ENCODE measurements around the gene ARHGAP24. TPM values are rescaled to one million over a fixed set of nuclear protein-coding genes. Genes with fewer than 3 reads are reported as not detected.
"Not testable (repeated sequence)": the region's sequence is repeated elsewhere in the genome, so short reads cannot be mapped to it uniquely, and the experiment has no call there.

Gene ARHGAP24
- total RNA-seq, 1 donor from 2014 or later, result 61.1 TPM

GRCh38 chr4:86015412-86016350, 540.7 kb downstream of the ARHGAP24 start:
- Histone ChIP-seq H3K4me1 (ENCODE audit: control insufficient read depth in 3 of 3, insufficient read depth in 3 of 3, low read length in 3 of 3) (no peaks in the 10 kb centered on the region), H3K9me3 (ENCODE audit: control insufficient read depth in 3 of 3, low read length in 3 of 3) (no peaks in the 10 kb centered on the region), H3K4me3 (ENCODE audit: low read length in 3 of 3) (no peak overlapping the region), H3K27me3 (ENCODE audit: control insufficient read depth in 3 of 3, insufficient read depth in 3 of 3, low read length in 3 of 3) (no peaks in the 10 kb centered on the region), H3K9ac (ENCODE audit: low read depth in 1 of 3, low read length in 3 of 3) (no peak overlapping the region), H3K36me3 (ENCODE audit: control insufficient read depth in 3 of 3, insufficient read depth in 3 of 3, low read length in 3 of 3) (no peaks in the 10 kb centered on the region), H3K27ac (ENCODE audit: low read depth, low read length) (no peak overlapping the region)

- Histone ChIP-seq H3K4me3 (ENCODE audit: low read length in 3 of 3) (no peak overlapping the region), H3K27me3 (ENCODE audit: control insufficient read depth in 3 of 3, insufficient read depth in 3 of 3, low read length in 3 of 3) (no peaks in the 10 kb centered on the region)
These were observed 544.4 kb downstream of the ARHGAP24 start for GRCh38 chr4:86019362-86019761.

GRCh38 chr4:86019906-86020305, 545.0 kb downstream of the ARHGAP24 start:
- Histone ChIP-seq H3K27me3 (ENCODE audit: control insufficient read depth in 3 of 3, insufficient read depth in 3 of 3, low read length in 3 of 3) (no peaks in the 10 kb centered on the region), H3K9ac (ENCODE audit: low read depth in 1 of 3, low read length in 3 of 3) (no peak overlapping the region), H3K27ac (ENCODE audit: low read depth, low read length) (no peak overlapping the region), H3K36me3 (ENCODE audit: control insufficient read depth in 3 of 3, insufficient read depth in 3 of 3, low read length in 3 of 3) (no peaks in the 10 kb centered on the region), H3K4me1 (ENCODE audit: control insufficient read depth in 3 of 3, insufficient read depth in 3 of 3, low read length in 3 of 3) (no peaks in the 10 kb centered on the region), H3K4me3 (ENCODE audit: low read length in 3 of 3) (no peak overlapping the region), H3K9me3 (ENCODE audit: control insufficient read depth in 3 of 3, low read length in 3 of 3) (no peaks in the 10 kb centered on the region)

More at GRCh38 chr4:86019362-86019761, 544.4 kb downstream of the ARHGAP24 start:
- Histone ChIP-seq H3K36me3 (ENCODE audit: control insufficient read depth in 3 of 3, insufficient read depth in 3 of 3, low read length in 3 of 3) (no peaks in the 10 kb centered on the region), H3K4me1 (ENCODE audit: control insufficient read depth in 3 of 3, insufficient read depth in 3 of 3, low read length in 3 of 3) (no peaks in the 10 kb centered on the region), H3K9ac (ENCODE audit: low read depth in 1 of 3, low read length in 3 of 3) (no peak overlapping the region), H3K27ac (ENCODE audit: low read depth, low read length) (no peak overlapping the region), H3K9me3 (ENCODE audit: control insufficient read depth in 3 of 3, low read length in 3 of 3) (no peaks in the 10 kb centered on the region)

- H3K27ac ChIP-seq (ENCODE audit: low read depth, low read length); H3K9ac ChIP-seq (ENCODE audit: low read depth in 1 of 3, low read length in 3 of 3); H3K4me3 ChIP-seq (ENCODE audit: low read length in 3 of 3); H3K4me1 ChIP-seq (ENCODE audit: control insufficient read depth in 3 of 3, insufficient read depth in 3 of 3, low read length in 3 of 3); H3K36me3 ChIP-seq (ENCODE audit: control insufficient read depth in 3 of 3, insufficient read depth in 3 of 3, low read length in 3 of 3); H3K9me3 ChIP-seq (ENCODE audit: control insufficient read depth in 3 of 3, low read length in 3 of 3); H3K27me3 ChIP-seq (ENCODE audit: control insufficient read depth in 3 of 3, insufficient read depth in 3 of 3, low read length in 3 of 3): not testable (repeated sequence)
These were observed 546.7 kb downstream of the ARHGAP24 start for GRCh38 chr4:86021671-86022070.

GRCh38 chr4:86026720-86027119, 551.8 kb downstream of the ARHGAP24 start:
- Histone ChIP-seq H3K4me3 (ENCODE audit: low read length in 3 of 3) (no peak overlapping the region), H3K27ac (ENCODE audit: low read depth, low read length) (no peak overlapping the region), H3K9ac (ENCODE audit: low read depth in 1 of 3, low read length in 3 of 3) (no peak overlapping the region), H3K9me3 (ENCODE audit: control insufficient read depth in 3 of 3, low read length in 3 of 3) (no peaks in the 10 kb centered on the region), H3K27me3 (ENCODE audit: control insufficient read depth in 3 of 3, insufficient read depth in 3 of 3, low read length in 3 of 3) (no peaks in the 10 kb centered on the region), H3K36me3 (ENCODE audit: control insufficient read depth in 3 of 3, insufficient read depth in 3 of 3, low read length in 3 of 3) (no peaks in the 10 kb centered on the region), H3K4me1 (ENCODE audit: control insufficient read depth in 3 of 3, insufficient read depth in 3 of 3, low read length in 3 of 3) (no peaks in the 10 kb centered on the region)

GRCh38 chr4:86031927-86032326, 557.0 kb downstream of the ARHGAP24 start:
- no peak overlapping the region for H3K27ac ChIP-seq (ENCODE audit: low read depth, low read length)
- no peaks in the 10 kb centered on the region for H3K9me3 ChIP-seq (ENCODE audit: control insufficient read depth in 3 of 3, low read length in 3 of 3)
- H3K27me3 ChIP-seq (ENCODE audit: control insufficient read depth in 3 of 3, insufficient read depth in 3 of 3, low read length in 3 of 3), result no peaks in the 10 kb centered on the region
- H3K4me3 ChIP-seq (ENCODE audit: low read length in 3 of 3), result no peak overlapping the region
- no peaks in the 10 kb centered on the region for H3K36me3 ChIP-seq (ENCODE audit: control insufficient read depth in 3 of 3, insufficient read depth in 3 of 3, low read length in 3 of 3)
- H3K4me1 ChIP-seq (ENCODE audit: control insufficient read depth in 3 of 3, insufficient read depth in 3 of 3, low read length in 3 of 3), result peaks cover 2 to 12% (median 7%) of the 10 kb centered on the region in 3 donors
- H3K9ac ChIP-seq (ENCODE audit: low read depth in 1 of 3, low read length in 3 of 3), result no peak overlapping the region

GRCh38 chr4:86032476-86033022, 557.6 kb downstream of the ARHGAP24 start:
- Histone ChIP-seq H3K4me1 (ENCODE audit: control insufficient read depth in 3 of 3, insufficient read depth in 3 of 3, low read length in 3 of 3) (peaks cover 2 to 12% (median 7%) of the 10 kb centered on the region in 3 donors), H3K36me3 (ENCODE audit: control insufficient read depth in 3 of 3, insufficient read depth in 3 of 3, low read length in 3 of 3) (no peaks in the 10 kb centered on the region), H3K9ac (ENCODE audit: low read depth in 1 of 3, low read length in 3 of 3) (peak overlapping the region; percentile 38 to 58 (median 51)), H3K4me3 (ENCODE audit: low read length in 3 of 3) (peak overlapping the region in 2 of 3 donors; percentile 24 to 47), H3K27me3 (ENCODE audit: control insufficient read depth in 3 of 3, insufficient read depth in 3 of 3, low read length in 3 of 3) (no peaks in the 10 kb centered on the region), H3K27ac (ENCODE audit: low read depth, low read length) (peak overlapping the region; percentile 83), H3K9me3 (ENCODE audit: control insufficient read depth in 3 of 3, low read length in 3 of 3) (no peaks in the 10 kb centered on the region)

GRCh38 chr4:86033171-86033570, 558.2 kb downstream of the ARHGAP24 start:
- Histone ChIP-seq H3K27ac (ENCODE audit: low read depth, low read length) (peak overlapping the region; percentile 83), H3K4me3 (ENCODE audit: low read length in 3 of 3) (peak overlapping the region; percentile 27 to 59 (median 47)), H3K27me3 (ENCODE audit: control insufficient read depth in 3 of 3, insufficient read depth in 3 of 3, low read length in 3 of 3) (no peaks in the 10 kb centered on the region), H3K9ac (ENCODE audit: low read depth in 1 of 3, low read length in 3 of 3) (peak overlapping the region; percentile 38 to 58 (median 51)), H3K9me3 (ENCODE audit: control insufficient read depth in 3 of 3, low read length in 3 of 3) (no peaks in the 10 kb centered on the region), H3K4me1 (ENCODE audit: control insufficient read depth in 3 of 3, insufficient read depth in 3 of 3, low read length in 3 of 3) (peaks cover 2 to 12% (median 7%) of the 10 kb centered on the region in 3 donors), H3K36me3 (ENCODE audit: control insufficient read depth in 3 of 3, insufficient read depth in 3 of 3, low read length in 3 of 3) (no peaks in the 10 kb centered on the region)

- H3K4me1 ChIP-seq (ENCODE audit: control insufficient read depth in 3 of 3, insufficient read depth in 3 of 3, low read length in 3 of 3), result peaks cover 2 to 12% (median 7%) of the 10 kb centered on the region in 3 donors
- H3K9me3 ChIP-seq (ENCODE audit: control insufficient read depth in 3 of 3, low read length in 3 of 3), result no peaks in the 10 kb centered on the region
- no peaks in the 10 kb centered on the region for H3K36me3 ChIP-seq (ENCODE audit: control insufficient read depth in 3 of 3, insufficient read depth in 3 of 3, low read length in 3 of 3)
- no peak overlapping the region for H3K27ac ChIP-seq (ENCODE audit: low read depth, low read length)
- H3K27me3 ChIP-seq (ENCODE audit: control insufficient read depth in 3 of 3, insufficient read depth in 3 of 3, low read length in 3 of 3), result no peaks in the 10 kb centered on the region
- H3K9ac ChIP-seq (ENCODE audit: low read depth in 1 of 3, low read length in 3 of 3), result no peak overlapping the region
- no peak overlapping the region for H3K4me3 ChIP-seq (ENCODE audit: low read length in 3 of 3)
These were observed 559.7 kb downstream of the ARHGAP24 start for GRCh38 chr4:86034616-86035015.

GRCh38 chr4:86035688-86036087, 560.7 kb downstream of the ARHGAP24 start:
- H3K9ac ChIP-seq (ENCODE audit: low read depth in 1 of 3, low read length in 3 of 3), result no peak overlapping the region
- H3K4me1 ChIP-seq (ENCODE audit: control insufficient read depth in 3 of 3, insufficient read depth in 3 of 3, low read length in 3 of 3), result peaks cover 2 to 12% (median 7%) of the 10 kb centered on the region in 3 donors
- no peaks in the 10 kb centered on the region for H3K9me3 ChIP-seq (ENCODE audit: control insufficient read depth in 3 of 3, low read length in 3 of 3)
- H3K36me3 ChIP-seq (ENCODE audit: control insufficient read depth in 3 of 3, insufficient read depth in 3 of 3, low read length in 3 of 3), result no peaks in the 10 kb centered on the region
- H3K27me3 ChIP-seq (ENCODE audit: control insufficient read depth in 3 of 3, insufficient read depth in 3 of 3, low read length in 3 of 3), result no peaks in the 10 kb centered on the region
- H3K27ac ChIP-seq (ENCODE audit: low read depth, low read length), result no peak overlapping the region
- H3K4me3 ChIP-seq (ENCODE audit: low read length in 3 of 3), result no peak overlapping the region
